ENCODE measurements around the gene KCND3.

- TF ChIP-seq POLR2A (IDR thresholded peaks at IDR 0.05) (no peak), CTCF (IDR thresholded peaks at IDR 0.05) (no peak)
Measured at GRCh38 chr1:111789142-111789541, 200.3 kb downstream of the KCND3 start.
